Measurements from ENCODE around the gene EP300.
"Not testable (repeated sequence)": the region's sequence is repeated elsewhere in the genome, so short reads cannot be mapped to it uniquely, and the experiment has no call there.

DNA sequence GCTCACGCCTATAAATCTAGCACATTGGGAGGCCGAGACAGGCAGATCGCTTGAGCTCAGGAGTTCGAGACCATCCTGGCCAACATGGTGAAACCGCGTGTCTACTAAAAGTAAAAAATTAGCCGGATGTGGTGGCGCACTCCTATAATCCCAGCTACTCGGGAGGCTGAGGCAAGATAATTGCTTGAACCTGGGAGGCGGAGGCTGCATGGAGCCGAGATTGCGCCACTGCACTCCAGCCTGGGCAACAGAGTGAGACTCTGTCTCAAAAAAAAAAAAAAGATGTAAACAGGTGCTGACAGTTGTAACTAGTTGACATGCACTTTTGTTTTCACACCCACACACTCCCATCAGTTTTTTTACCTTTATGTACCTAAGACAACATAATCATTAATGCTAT, 44.0 kb upstream of the EP300 start:
- not testable (repeated sequence) for TF ChIP-seq SP1 (IDR thresholded peaks at IDR 0.05; ENCODE audit: low read depth, low read length); POLR2A (IDR thresholded peaks at IDR 0.05; ENCODE audit: control extremely low read depth in 1 of 2, low read depth in 2 of 2, low read length in 2 of 2); TEAD4 (IDR thresholded peaks at IDR 0.05; ENCODE audit: low read depth, low read length); TAF1 (IDR thresholded peaks at IDR 0.05; ENCODE audit: low read depth, low read length)
- TF ChIP-seq, protein P1, sequence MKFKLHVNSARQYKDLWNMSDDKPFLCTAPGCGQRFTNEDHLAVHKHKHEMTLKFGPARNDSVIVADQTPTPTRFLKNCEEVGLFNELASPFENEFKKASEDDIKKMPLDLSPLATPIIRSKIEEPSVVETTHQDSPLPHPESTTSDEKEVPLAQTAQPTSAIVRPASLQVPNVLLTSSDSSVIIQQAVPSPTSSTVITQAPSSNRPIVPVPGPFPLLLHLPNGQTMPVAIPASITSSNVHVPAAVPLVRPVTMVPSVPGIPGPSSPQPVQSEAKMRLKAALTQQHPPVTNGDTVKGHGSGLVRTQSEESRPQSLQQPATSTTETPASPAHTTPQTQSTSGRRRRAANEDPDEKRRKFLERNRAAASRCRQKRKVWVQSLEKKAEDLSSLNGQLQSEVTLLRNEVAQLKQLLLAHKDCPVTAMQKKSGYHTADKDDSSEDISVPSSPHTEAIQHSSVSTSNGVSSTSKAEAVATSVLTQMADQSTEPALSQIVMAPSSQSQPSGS (IDR thresholded peaks at IDR 0.05; ENCODE audit: low read length), result not testable (repeated sequence)
